Measurements from ENCODE around the gene GIMAP7. TPM values are rescaled to one million over a fixed set of nuclear protein-coding genes. Genes with fewer than 3 reads are reported as not detected.

Gene GIMAP7
- polyA plus RNA-seq, 5 donors: 30.0 to 50.8 (median 38.9) TPM

DNA sequence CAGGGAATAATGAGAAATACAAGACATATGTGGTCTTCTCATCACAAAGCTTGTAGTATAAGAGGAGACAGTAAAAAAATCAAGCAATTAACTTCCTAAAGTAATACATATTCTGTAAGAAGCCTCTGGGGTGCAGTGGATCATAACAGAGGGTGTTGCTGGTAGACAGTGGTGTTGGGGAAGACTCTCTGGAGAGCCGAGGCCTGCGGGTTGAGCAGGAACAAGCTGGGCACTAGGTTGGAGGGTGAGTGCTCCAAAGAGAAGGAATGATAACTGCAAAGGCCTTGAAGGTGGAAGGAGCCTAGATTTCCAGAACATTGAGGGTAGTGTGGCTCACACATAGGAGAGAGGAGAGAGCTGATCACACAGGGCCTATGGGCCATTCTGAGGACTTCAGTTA, 54.0 kb downstream of the GIMAP7 start:
- no peak for DNase-seq

- no peak for DNase-seq
These were observed 54.7 kb downstream of the GIMAP7 start for GRCh38 chr7:150569245-150569955.

Other genes with a start within 250 kb of the GIMAP7 start
- gene LRRC61, start 191.5 kb upstream of the GIMAP7 start, polyA plus RNA-seq (ENCODE audit: insufficient read depth in 1 of 5, insufficient read length in 5 of 5, low replicate concordance in 1 of 5): 10 to 100 TPM; 15.0 to 22.7 (median 18.5) TPM
- 1 to 10 TPM; 4.0 to 9.4 (median 5.4) TPM for gene ACTR3C, start 191.3 kb upstream of the GIMAP7 start, polyA plus RNA-seq (ENCODE audit: insufficient read depth in 1 of 5, insufficient read length in 5 of 5, low replicate concordance in 1 of 5)
- 100 to 1,000 TPM; 146 to 314 (median 221) TPM for gene RARRES2, start 173.2 kb upstream of the GIMAP7 start, polyA plus RNA-seq (ENCODE audit: insufficient read depth in 1 of 5, insufficient read length in 5 of 5, low replicate concordance in 1 of 5)
- gene REPIN1, start 146.1 kb upstream of the GIMAP7 start, polyA plus RNA-seq (ENCODE audit: insufficient read depth in 1 of 5, insufficient read length in 5 of 5, low replicate concordance in 1 of 5): 10 to 100 TPM; 51.0 to 85.1 (median 76.9) TPM
- 10 to 100 TPM in 1 of 5 donors, 1 to 10 TPM in 4; 3.5 to 12.4 (median 5.6) TPM for gene ZNF775, start 135.5 kb upstream of the GIMAP7 start, polyA plus RNA-seq (ENCODE audit: insufficient read depth in 1 of 5, insufficient read length in 5 of 5, low replicate concordance in 1 of 5)
- 10 to 100 TPM; 18.1 to 28.7 (median 24.8) TPM for gene GIMAP8, start 64.2 kb upstream of the GIMAP7 start, polyA plus RNA-seq (ENCODE audit: insufficient read depth in 1 of 5, insufficient read length in 5 of 5, low replicate concordance in 1 of 5)
- 100 to 1,000 TPM in 2 of 5 donors, 10 to 100 TPM in 3; 65.4 to 106 (median 78.0) TPM for gene GIMAP4, start 52.5 kb downstream of the GIMAP7 start, polyA plus RNA-seq (ENCODE audit: insufficient read depth in 1 of 5, insufficient read length in 5 of 5, low replicate concordance in 1 of 5)
- gene GIMAP6, start 117.5 kb downstream of the GIMAP7 start, polyA plus RNA-seq (ENCODE audit: insufficient read depth in 1 of 5, insufficient read length in 5 of 5, low replicate concordance in 1 of 5): 10 to 100 TPM; 27.3 to 33.1 (median 28.0) TPM
- 10 to 100 TPM; 16.1 to 26.3 (median 19.1) TPM for gene GIMAP2, start 170.8 kb downstream of the GIMAP7 start, polyA plus RNA-seq (ENCODE audit: insufficient read depth in 1 of 5, insufficient read length in 5 of 5, low replicate concordance in 1 of 5)
- gene GIMAP1, start 201.7 kb downstream of the GIMAP7 start, polyA plus RNA-seq (ENCODE audit: insufficient read depth in 1 of 5, insufficient read length in 5 of 5, low replicate concordance in 1 of 5): 1 to 10 TPM; 4.6 to 6.7 (median 5.7) TPM
- 10 to 100 TPM; 11.7 to 24.0 (median 17.4) TPM for gene GIMAP5, start 222.5 kb downstream of the GIMAP7 start, polyA plus RNA-seq (ENCODE audit: insufficient read depth in 1 of 5, insufficient read length in 5 of 5, low replicate concordance in 1 of 5)